ENCODE measurements around the gene TPMT. TPM values are rescaled to one million over a fixed set of nuclear protein-coding genes. Genes with fewer than 3 reads are reported as not detected.

TPMT gene
- total RNA-seq, 1 donor from 2014 or later: 12.0 TPM

DNA sequence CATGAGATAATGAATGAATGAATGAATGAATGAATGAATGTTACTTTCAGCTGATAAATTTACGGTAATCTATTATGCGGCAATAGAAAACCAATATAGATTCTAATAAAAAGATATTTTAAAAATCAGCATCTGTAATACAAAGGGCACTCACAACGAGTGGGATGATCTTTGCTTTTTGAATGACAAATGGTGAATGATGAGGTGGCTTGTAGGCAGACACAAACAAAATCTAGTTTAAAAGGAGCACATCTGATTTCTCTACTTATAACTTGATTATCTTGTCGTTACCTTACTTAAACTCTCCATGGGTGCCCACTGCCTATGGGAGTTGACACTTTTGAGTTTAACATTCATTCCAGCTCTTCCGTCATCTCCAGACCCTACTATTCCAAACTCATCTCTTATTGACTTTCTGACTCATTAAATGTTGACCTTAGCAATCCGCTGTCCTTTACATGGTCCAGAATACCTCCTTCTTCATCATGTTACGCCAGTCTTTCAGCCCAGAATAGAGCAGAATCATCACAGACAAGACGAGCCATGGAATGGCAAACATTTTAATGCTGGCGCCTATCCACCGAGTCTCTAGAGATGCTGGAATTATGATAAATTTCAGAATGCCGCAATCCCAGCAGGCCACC, 73.7 kb downstream of the TPMT start:
- intact Hi-C loops (cut with DNase I): no loop called here
- ATAC-seq: no peak
- DNase-seq (ENCODE audit: missing footprints): no peak

- no peak for ATAC-seq
- intact Hi-C loops (cut with DNase I): no loop called here
Observed at GRCh38 chr6:18080544-18080943, 74.3 kb downstream of the TPMT start.

DNA sequence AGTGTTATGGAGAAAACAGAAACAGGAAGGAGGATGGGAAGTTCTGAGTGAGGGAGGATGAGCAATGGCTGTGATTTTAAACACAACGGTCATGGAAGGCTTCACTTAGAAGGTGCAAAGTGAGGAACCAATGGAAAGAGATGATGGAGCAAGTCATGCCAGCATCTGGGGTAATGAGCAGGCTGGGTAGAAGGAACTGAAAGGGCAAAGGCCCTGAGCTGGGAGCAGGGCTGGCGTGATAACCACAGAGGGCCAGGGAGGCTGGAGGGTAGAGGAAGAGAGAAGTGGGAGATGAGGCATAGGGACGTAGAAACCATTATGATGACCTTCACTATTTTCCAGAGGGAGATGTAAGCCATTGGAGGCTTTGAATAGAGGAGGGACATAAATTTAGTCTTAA, 76.0 kb downstream of the TPMT start:
- peak; percentile 13 for ATAC-seq
- DNase-seq (ENCODE audit: missing footprints): no peak
- intact Hi-C loops (cut with DNase I): no loop called here

More at GRCh38 chr6:18080544-18080943, 74.3 kb downstream of the TPMT start:
- DNase-seq (ENCODE audit: missing footprints): no peak

Other genes with a start within 250 kb of the TPMT start
- 57.3 TPM for gene KIF13A, start 167.4 kb downstream of the TPMT start, total RNA-seq
- gene NHLRC1, start 32.4 kb downstream of the TPMT start, total RNA-seq: 1.2 TPM
- 13.0 TPM for gene KDM1B, start 345 bp upstream of the TPMT start, total RNA-seq
- 68.6 TPM for gene DEK, start 109.5 kb upstream of the TPMT start, total RNA-seq
- 18.2 TPM for gene RNF144B, start 232.3 kb upstream of the TPMT start, total RNA-seq

All from Right ventricle myocardium inferior (tissue), 1 donor.